Neural progenitor cell (in vitro differentiated cells): ENCODE measurements around the gene RASSF3. TPM values are rescaled to one million over a fixed set of nuclear protein-coding genes. Genes with fewer than 3 reads are reported as not detected.

ENCODE experiments used
- DNase-seq: peaks from one replicate; pipeline ENCODE4 v3.0.0-alpha.2; 2016; ENCODE audit warnings: low spot score
- H2AFZ ChIP-seq: fragments of 200-600 bp; sonication (generic); replicated peaks from 2 replicates; pipeline ENCODE4 v1.6.1; 2016; ENCODE audit warnings: antibody characterized with exemption
- H3F3A ChIP-seq: fragments of 200-600 bp; sonication (generic); 2 replicates; pipeline ENCODE4 v1.6.1; 2016; ENCODE audit warnings: antibody characterized with exemption, low read depth
- H3K27ac ChIP-seq: fragments of 200-600 bp; sonication (generic); 2 replicates; pipeline ENCODE4 v1.5.1; 2016; ENCODE audit warnings: mild to moderate bottlenecking
- H3K27me3 ChIP-seq: fragments of 200-600 bp; sonication (generic); 2 replicates; pipeline ENCODE4 v1.6.1; 2016; ENCODE audit warnings: mild to moderate bottlenecking, moderate library complexity
- H3K36me3 ChIP-seq: fragments of 200-600 bp; sonication (generic); 2 replicates; pipeline ENCODE4 v1.5.1; 2016
- H3K4me1 ChIP-seq: fragments of 200-600 bp; sonication (generic); 2 replicates; pipeline ENCODE4 v1.6.1; 2016; ENCODE audit warnings: mixed run types
- H3K4me2 ChIP-seq: fragments of 200-600 bp; sonication (generic); 2 replicates; pipeline ENCODE4 v1.6.1; 2016
- H3K4me3 ChIP-seq: fragments of 200-600 bp; sonication (generic); 2 replicates; pipeline ENCODE4 v1.5.1; 2016
- H3K79me2 ChIP-seq: fragments of 200-600 bp; sonication (generic); 2 replicates; pipeline ENCODE4 v1.6.1; 2016; ENCODE audit warnings: low read depth
- H3K9ac ChIP-seq: fragments of 200-600 bp; sonication (generic); 2 replicates; pipeline ENCODE4 v1.6.1; 2016
- H3K9me3 ChIP-seq: fragments of 200-600 bp; sonication (generic); 2 replicates; pipeline ENCODE4 v1.5.1; 2016; ENCODE audit warnings: low read depth
- H4K20me1 ChIP-seq: fragments of 200-600 bp; sonication (generic); 2 replicates; pipeline ENCODE4 v1.6.1; 2016; ENCODE audit warnings: low read depth
- H3K27ac Mint-ChIP-seq: 3 replicates; pipeline ENCODE4 v1.8.0; 2021; ENCODE audit warnings: mixed read lengths
- H3K27me3 Mint-ChIP-seq: 2 replicates; pipeline ENCODE4 v1.8.0; 2022; ENCODE audit warnings: low read depth, mild to moderate bottlenecking, inconsistent platforms, moderate library complexity, mixed read lengths; ENCODE audit not compliant: insufficient read depth
- H3K36me3 Mint-ChIP-seq: 3 replicates; pipeline ENCODE4 v1.8.0; 2021; ENCODE audit warnings: mixed read lengths
- H3K4me1 Mint-ChIP-seq: 3 replicates; pipeline ENCODE4 v1.8.0; 2021; ENCODE audit warnings: mixed read lengths
- H3K4me3 Mint-ChIP-seq: 3 replicates; pipeline ENCODE4 v1.8.0; 2021; ENCODE audit warnings: mild to moderate bottlenecking, moderate library complexity, mixed read lengths
- H3K9me3 Mint-ChIP-seq: 3 replicates; pipeline ENCODE4 v1.8.0; 2020; ENCODE audit warnings: mixed read lengths
- CTCF ChIP-seq: fragments of 200-600 bp; sonication (generic); IDR thresholded peaks from 2 replicates; pipeline ENCODE4 v1.5.1; 2017; ENCODE audit warnings: antibody characterized with exemption, mild to moderate bottlenecking
- EZH2 ChIP-seq: fragments of 200-600 bp; sonication (generic); IDR thresholded peaks from 2 replicates; pipeline ENCODE4 v1.6.1; 2017; ENCODE audit warnings: antibody characterized with exemption, mild to moderate bottlenecking, moderate library complexity
- EZH2phosphoT487 ChIP-seq: fragments of 200-600 bp; sonication (generic); IDR thresholded peaks from 2 replicates; pipeline ENCODE4 v1.6.1; 2017; ENCODE audit warnings: antibody characterized with exemption
- total RNA-seq: library from RNA; depleted of rRNA; stranded (reverse); fragments of >200 nt; gene quantifications from 2 replicates; pipeline ENCODE4 v1.2.3, GENCODE V29; 2015; ENCODE audit warnings: low replicate concordance

The RASSF3 gene
- total RNA-seq, 1 donor from 2014 or later = 14.5 TPM

GRCh38 chr12:64724201-64724745, 114.0 kb downstream of the RASSF3 start:
- DNase-seq = no peak
- Histone ChIP-seq H3K4me3 (no peak overlapping the region), H3K4me2 (no peak overlapping the region), H3K79me2 (no peaks in the 10 kb centered on the region), H2AFZ (no peak overlapping the region), H4K20me1 (no peaks in the 10 kb centered on the region), H3F3A (no peaks in the 10 kb centered on the region), H3K27me3 (no peaks in the 10 kb centered on the region), H3K4me1 (no peaks in the 10 kb centered on the region), H3K9ac (no peak overlapping the region), H3K27ac (no peak overlapping the region), H3K9me3 (no peaks in the 10 kb centered on the region), H3K36me3 (no peaks in the 10 kb centered on the region)
- H3K27me3 Mint-ChIP-seq = no peaks in the 10 kb centered on the region
- TF ChIP-seq EZH2 (no peak), EZH2phosphoT487 (no peak), CTCF (no peak)
- peaks cover 22% of the 10 kb centered on the region for H3K36me3 Mint-ChIP-seq
- no peaks in the 10 kb centered on the region for H3K9me3 Mint-ChIP-seq
- H3K4me3 Mint-ChIP-seq = no peak overlapping the region
- no peak overlapping the region for H3K27ac Mint-ChIP-seq
- H3K4me1 Mint-ChIP-seq = no peaks in the 10 kb centered on the region

GRCh38 chr12:64729909-64730587, 119.8 kb downstream of the RASSF3 start:
- no peak overlapping the region for H3K4me3 Mint-ChIP-seq
- H3K9ac ChIP-seq = no peak overlapping the region
- H3K27me3 Mint-ChIP-seq = no peaks in the 10 kb centered on the region
- no peaks in the 10 kb centered on the region for H4K20me1 ChIP-seq
- H3K27ac Mint-ChIP-seq = no peak overlapping the region
- H3K4me3 ChIP-seq = no peak overlapping the region
- no peak for DNase-seq
- no peaks in the 10 kb centered on the region for H3K27me3 ChIP-seq
- no peak overlapping the region for H2AFZ ChIP-seq
- TF ChIP-seq EZH2phosphoT487 = no peak
- no peaks in the 10 kb centered on the region for H3K4me1 ChIP-seq
- no peaks in the 10 kb centered on the region for H3K9me3 Mint-ChIP-seq
- H3K4me1 Mint-ChIP-seq = no peaks in the 10 kb centered on the region
- H3K36me3 Mint-ChIP-seq = peaks cover 16% of the 10 kb centered on the region
- H3K36me3 ChIP-seq = no peaks in the 10 kb centered on the region
- no peaks in the 10 kb centered on the region for H3F3A ChIP-seq
- H3K9me3 ChIP-seq = no peaks in the 10 kb centered on the region
- no peak overlapping the region for H3K27ac ChIP-seq
- no peaks in the 10 kb centered on the region for H3K79me2 ChIP-seq
- H3K4me2 ChIP-seq = no peak overlapping the region

- TF ChIP-seq CTCF = no peak
- TF ChIP-seq EZH2 = no peak
- no peak for TF ChIP-seq EZH2phosphoT487
- DNase-seq = no peak
- Mint-ChIP-seq H3K27me3 (no peaks in the 10 kb centered on the region), H3K36me3 (peaks cover 16% of the 10 kb centered on the region), H3K27ac (no peak overlapping the region), H3K4me3 (no peak overlapping the region), H3K4me1 (no peaks in the 10 kb centered on the region), H3K9me3 (no peaks in the 10 kb centered on the region)
- H3K27me3 ChIP-seq = no peaks in the 10 kb centered on the region
- H4K20me1 ChIP-seq = no peaks in the 10 kb centered on the region
- no peaks in the 10 kb centered on the region for H3K9me3 ChIP-seq
- no peak overlapping the region for H3K4me3 ChIP-seq
- no peaks in the 10 kb centered on the region for H3K4me1 ChIP-seq
- no peaks in the 10 kb centered on the region for H3F3A ChIP-seq
- no peak overlapping the region for H2AFZ ChIP-seq
- H3K27ac ChIP-seq = no peak overlapping the region
- H3K9ac ChIP-seq = no peak overlapping the region
- H3K36me3 ChIP-seq = no peaks in the 10 kb centered on the region
- H3K4me2 ChIP-seq = no peak overlapping the region
- no peaks in the 10 kb centered on the region for H3K79me2 ChIP-seq
Measured at GRCh38 chr12:64730588-64730969, 120.3 kb downstream of the RASSF3 start.

- Mint-ChIP-seq H3K4me1 (no peaks in the 10 kb centered on the region), H3K27ac (no peak overlapping the region), H3K4me3 (no peak overlapping the region), H3K9me3 (no peaks in the 10 kb centered on the region), H3K36me3 (peaks cover 19% of the 10 kb centered on the region), H3K27me3 (no peaks in the 10 kb centered on the region)
- no peak for DNase-seq
- TF ChIP-seq CTCF (no peak), EZH2phosphoT487 (no peak), EZH2 (no peak)
- Histone ChIP-seq H3K4me3 (no peak overlapping the region), H3K27me3 (no peaks in the 10 kb centered on the region), H3K9ac (no peak overlapping the region), H4K20me1 (no peaks in the 10 kb centered on the region), H3K79me2 (no peaks in the 10 kb centered on the region), H3K9me3 (no peaks in the 10 kb centered on the region), H3F3A (no peaks in the 10 kb centered on the region), H3K36me3 (no peaks in the 10 kb centered on the region), H2AFZ (no peak overlapping the region), H3K27ac (no peak overlapping the region), H3K4me2 (no peak overlapping the region), H3K4me1 (no peaks in the 10 kb centered on the region)
Measured at GRCh38 chr12:64731683-64732082, 121.4 kb downstream of the RASSF3 start.
